ENCODE data around the gene ZDHHC11B. TPM values are rescaled to one million over a fixed set of nuclear protein-coding genes. Genes with fewer than 3 reads are reported as not detected.
"Not testable (repeated sequence)": the region's sequence is repeated elsewhere in the genome, so short reads cannot be mapped to it uniquely, and the experiment has no call there.

ZDHHC11B gene
- total RNA-seq, 1 experiment from 2014 or later = 0.40 TPM

DNA sequence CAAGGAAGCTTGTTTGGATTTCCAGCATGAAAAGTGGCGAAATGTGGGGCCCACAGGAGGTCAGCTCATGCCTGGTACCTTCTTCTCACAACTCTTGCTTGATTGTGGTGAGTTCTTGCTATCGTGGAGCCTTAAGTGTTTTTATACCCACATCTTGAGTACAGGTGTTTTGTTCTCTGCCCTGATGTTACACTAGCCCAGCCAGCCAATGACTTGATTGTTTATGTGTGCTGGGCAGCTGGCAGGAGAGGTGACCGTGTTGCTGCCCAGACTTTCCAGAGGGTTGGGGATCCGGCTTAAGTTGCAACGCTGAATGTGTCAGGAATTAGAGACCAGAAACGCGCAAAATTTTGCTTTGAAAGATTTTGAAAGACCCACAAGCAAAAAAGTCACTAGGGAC is 67.4 kb downstream of the ZDHHC11B start:
- no peak overlapping the region for H3K4me3 ChIP-seq (ENCODE audit: low read length)
- no peaks in the 10 kb centered on the region for H3K36me3 ChIP-seq (ENCODE audit: low read depth, low read length)
- BruUV-seq (replicated peaks) = no TSS peak
- H3F3A ChIP-seq (ENCODE audit: low read length, unreplicated experiment) = no peaks in the 10 kb centered on the region
- CTCF ChIA-PET = interaction anchor here (0.6 kb wide), 1 partner anchor 303 kb away, joined by 3 read pairs; no protein-coding TSS in a partner anchor
- no peaks in the 10 kb centered on the region for H4K20me1 ChIP-seq (ENCODE audit: low read length)
- ATAC-seq = no peak
- no peaks in the 10 kb centered on the region for H3K79me2 ChIP-seq (ENCODE audit: low read length)
- no peak overlapping the region for H3K4me2 ChIP-seq (ENCODE audit: low read length)
- intact Hi-C loops (cut with micrococcal nuclease) = no loop called here
- DNase-seq = no peak
- TF ChIP-seq, protein P1, sequence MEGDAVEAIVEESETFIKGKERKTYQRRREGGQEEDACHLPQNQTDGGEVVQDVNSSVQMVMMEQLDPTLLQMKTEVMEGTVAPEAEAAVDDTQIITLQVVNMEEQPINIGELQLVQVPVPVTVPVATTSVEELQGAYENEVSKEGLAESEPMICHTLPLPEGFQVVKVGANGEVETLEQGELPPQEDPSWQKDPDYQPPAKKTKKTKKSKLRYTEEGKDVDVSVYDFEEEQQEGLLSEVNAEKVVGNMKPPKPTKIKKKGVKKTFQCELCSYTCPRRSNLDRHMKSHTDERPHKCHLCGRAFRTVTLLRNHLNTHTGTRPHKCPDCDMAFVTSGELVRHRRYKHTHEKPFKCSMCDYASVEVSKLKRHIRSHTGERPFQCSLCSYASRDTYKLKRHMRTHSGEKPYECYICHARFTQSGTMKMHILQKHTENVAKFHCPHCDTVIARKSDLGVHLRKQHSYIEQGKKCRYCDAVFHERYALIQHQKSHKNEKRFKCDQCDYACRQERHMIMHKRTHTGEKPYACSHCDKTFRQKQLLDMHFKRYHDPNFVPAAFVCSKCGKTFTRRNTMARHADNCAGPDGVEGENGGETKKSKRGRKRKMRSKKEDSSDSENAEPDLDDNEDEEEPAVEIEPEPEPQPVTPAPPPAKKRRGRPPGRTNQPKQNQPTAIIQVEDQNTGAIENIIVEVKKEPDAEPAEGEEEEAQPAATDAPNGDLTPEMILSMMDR (conservative IDR thresholded peaks at IDR 0.05; ENCODE audit: low read depth, low read length) = no peak
- TF ChIP-seq EZH2phosphoT487 (IDR thresholded peaks at IDR 0.05; ENCODE audit: borderline replicate concordance, low read length) (no peak), EZH2 (IDR thresholded peaks at IDR 0.05; ENCODE audit: low read length, unreplicated experiment) (no peak)
- POLR2A ChIA-PET (ENCODE audit: unreplicated experiment) = no interaction called here
- H3K4me1 ChIP-seq (ENCODE audit: insufficient read depth, low read length) = no peaks in the 10 kb centered on the region
- no peaks in the 10 kb centered on the region for H3K9me3 ChIP-seq (ENCODE audit: low read length)
- H2AFZ ChIP-seq (ENCODE audit: low read length) = no peak overlapping the region
- no peaks in the 10 kb centered on the region for H3K9me2 ChIP-seq (replicated peaks; ENCODE audit: low read length)
- no peak overlapping the region for H3K27ac ChIP-seq (ENCODE audit: low read length)
- H3K9ac ChIP-seq (ENCODE audit: low read length) = no peak overlapping the region
- H3K27me3 ChIP-seq (ENCODE audit: low read length) = no peaks in the 10 kb centered on the region

DNA sequence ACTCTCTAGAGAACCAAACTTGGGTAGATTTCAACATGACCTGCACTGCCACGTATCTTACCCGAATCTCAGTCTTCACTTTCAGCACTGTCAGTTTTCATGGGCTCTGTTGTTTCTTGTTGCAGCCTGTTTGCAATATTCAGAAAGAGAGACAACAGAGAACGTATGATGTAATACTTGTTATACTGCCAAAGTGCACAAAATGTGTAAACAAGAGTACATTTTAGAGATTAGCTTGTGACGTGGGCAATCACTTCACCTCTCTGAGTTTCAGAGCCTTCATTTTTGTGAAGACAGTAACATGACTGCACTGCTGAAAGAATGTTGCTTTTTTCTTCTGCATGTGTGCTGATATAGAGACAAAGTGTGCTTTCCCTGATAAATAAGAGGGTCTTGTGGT is 67.8 kb downstream of the ZDHHC11B start:
- POLR2A ChIA-PET (ENCODE audit: unreplicated experiment); H3K9me3 ChIP-seq (ENCODE audit: low read length); H3K4me3 ChIP-seq (ENCODE audit: low read length); H3K4me2 ChIP-seq (ENCODE audit: low read length); H3K9ac ChIP-seq (ENCODE audit: low read length); H3K9me2 ChIP-seq (replicated peaks; ENCODE audit: low read length); intact Hi-C loops (cut with micrococcal nuclease); H3F3A ChIP-seq (ENCODE audit: low read length, unreplicated experiment); ATAC-seq; H3K4me1 ChIP-seq (ENCODE audit: insufficient read depth, low read length); H3K36me3 ChIP-seq (ENCODE audit: low read depth, low read length); H2AFZ ChIP-seq (ENCODE audit: low read length); H3K27me3 ChIP-seq (ENCODE audit: low read length); H4K20me1 ChIP-seq (ENCODE audit: low read length); BruUV-seq (replicated peaks); H3K79me2 ChIP-seq (ENCODE audit: low read length); DNase-seq; H3K27ac ChIP-seq (ENCODE audit: low read length): not testable (repeated sequence)
- CTCF ChIA-PET = interaction anchor here (0.6 kb wide), 1 partner anchor 303 kb away, joined by 3 read pairs; no protein-coding TSS in a partner anchor

DNA sequence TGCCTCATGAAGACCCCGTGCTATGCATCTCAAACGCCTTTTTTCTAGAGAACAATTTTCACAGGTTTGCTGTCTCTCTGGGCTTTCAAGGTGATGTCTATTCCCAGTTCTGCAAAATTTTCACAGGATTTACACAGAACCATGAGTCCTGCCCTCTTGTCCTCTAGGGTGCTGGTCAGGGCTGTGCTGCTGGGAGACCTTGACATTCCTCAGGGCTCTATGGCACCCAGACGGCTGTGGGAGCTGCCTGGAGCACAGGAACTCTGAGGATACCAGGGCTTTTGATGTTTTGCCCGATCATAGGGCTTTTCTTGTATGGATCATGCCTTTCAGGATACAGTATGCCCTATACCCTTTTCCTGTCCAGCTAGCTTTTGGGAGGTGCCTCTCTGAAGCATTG is 68.9 kb downstream of the ZDHHC11B start:
- CTCF ChIA-PET; H3K4me2 ChIP-seq (ENCODE audit: low read length); DNase-seq; H3K9me3 ChIP-seq (ENCODE audit: low read length); H3K4me1 ChIP-seq (ENCODE audit: insufficient read depth, low read length); H3K4me3 ChIP-seq (ENCODE audit: low read length); H3F3A ChIP-seq (ENCODE audit: low read length, unreplicated experiment); H3K36me3 ChIP-seq (ENCODE audit: low read depth, low read length); H2AFZ ChIP-seq (ENCODE audit: low read length); H3K27ac ChIP-seq (ENCODE audit: low read length); ATAC-seq; BruUV-seq (replicated peaks); POLR2A ChIA-PET (ENCODE audit: unreplicated experiment); H3K9ac ChIP-seq (ENCODE audit: low read length); H3K9me2 ChIP-seq (replicated peaks; ENCODE audit: low read length); intact Hi-C loops (cut with micrococcal nuclease); H3K79me2 ChIP-seq (ENCODE audit: low read length); H3K27me3 ChIP-seq (ENCODE audit: low read length); H4K20me1 ChIP-seq (ENCODE audit: low read length): not testable (repeated sequence)

DNA sequence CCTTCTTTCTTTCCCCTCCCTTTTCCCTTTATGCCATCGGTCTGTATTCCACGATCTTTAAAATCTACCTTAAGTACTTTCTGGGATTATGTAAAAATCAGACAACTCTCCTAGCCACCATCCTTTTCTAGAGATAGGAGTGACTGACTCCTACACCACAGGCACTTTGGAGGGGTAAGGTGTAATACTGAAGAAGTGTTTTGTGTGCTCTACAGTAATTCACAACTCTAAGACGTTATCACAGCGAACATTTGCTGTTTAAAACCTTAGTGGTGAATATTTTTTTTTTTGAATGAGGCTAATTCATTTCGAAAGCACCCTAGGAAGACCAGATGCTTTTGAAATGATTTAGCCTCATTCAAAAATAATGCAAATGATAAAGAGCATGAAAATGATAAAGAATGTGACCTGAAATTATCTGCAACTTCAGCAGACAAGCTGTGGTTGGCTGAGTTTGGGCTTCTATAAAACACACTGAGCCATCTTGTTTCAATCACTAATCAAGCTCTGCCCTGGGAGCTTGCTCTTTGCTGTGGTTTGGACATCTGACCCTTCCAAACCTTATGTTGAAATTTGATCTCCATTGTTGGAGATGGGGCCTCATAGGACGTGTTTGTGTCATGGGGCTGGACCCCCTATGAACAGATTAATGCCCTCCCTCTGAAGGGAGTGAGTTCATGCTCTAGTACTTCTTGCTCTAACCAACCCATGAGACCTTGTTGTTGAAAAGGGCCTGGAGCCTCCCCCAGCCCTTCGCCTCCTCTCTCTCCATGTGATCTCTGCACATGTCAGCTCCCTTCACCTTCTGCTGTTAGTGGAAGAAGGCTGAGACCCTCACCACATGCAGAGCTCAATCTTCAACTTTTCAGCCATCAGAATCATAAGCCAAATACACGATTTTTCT is 70.1 kb downstream of the ZDHHC11B start:
- H3K4me3 ChIP-seq (ENCODE audit: low read length); ATAC-seq; CTCF ChIA-PET; H3K36me3 ChIP-seq (ENCODE audit: low read depth, low read length); H3K27me3 ChIP-seq (ENCODE audit: low read length); H3K79me2 ChIP-seq (ENCODE audit: low read length); H3K9me3 ChIP-seq (ENCODE audit: low read length); H4K20me1 ChIP-seq (ENCODE audit: low read length); BruUV-seq (replicated peaks); H3K9me2 ChIP-seq (replicated peaks; ENCODE audit: low read length); H3K4me1 ChIP-seq (ENCODE audit: insufficient read depth, low read length); H3K9ac ChIP-seq (ENCODE audit: low read length); H3K27ac ChIP-seq (ENCODE audit: low read length); POLR2A ChIA-PET (ENCODE audit: unreplicated experiment); H2AFZ ChIP-seq (ENCODE audit: low read length); H3F3A ChIP-seq (ENCODE audit: low read length, unreplicated experiment); intact Hi-C loops (cut with micrococcal nuclease); H3K4me2 ChIP-seq (ENCODE audit: low read length); DNase-seq: not testable (repeated sequence)

DNA sequence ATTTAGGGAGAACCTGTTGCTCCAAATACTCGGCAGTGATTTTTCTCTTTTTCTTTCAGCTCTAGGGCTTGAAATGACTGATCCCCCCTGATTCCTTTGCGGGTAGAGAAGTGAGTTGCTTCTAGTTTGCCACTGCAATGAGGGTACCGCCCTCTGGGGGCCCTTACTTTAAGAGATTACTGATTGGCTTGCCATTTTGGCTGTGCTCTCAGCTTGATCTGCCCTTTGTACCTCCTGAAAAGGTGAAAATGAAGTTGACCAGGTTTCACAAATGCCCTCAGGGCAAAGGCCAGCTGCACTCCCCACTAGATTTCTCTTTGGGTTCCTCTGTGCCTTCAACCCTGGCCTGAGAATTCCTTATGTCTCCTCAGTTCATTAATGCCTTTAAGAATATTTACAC is 70.8 kb downstream of the ZDHHC11B start:
- ATAC-seq; H4K20me1 ChIP-seq (ENCODE audit: low read length); H3K27ac ChIP-seq (ENCODE audit: low read length); intact Hi-C loops (cut with micrococcal nuclease); H3K79me2 ChIP-seq (ENCODE audit: low read length); H3K4me1 ChIP-seq (ENCODE audit: insufficient read depth, low read length); H3K9me2 ChIP-seq (replicated peaks; ENCODE audit: low read length); H3K27me3 ChIP-seq (ENCODE audit: low read length); H3K9ac ChIP-seq (ENCODE audit: low read length); POLR2A ChIA-PET (ENCODE audit: unreplicated experiment); H3K4me2 ChIP-seq (ENCODE audit: low read length); CTCF ChIA-PET; H3K36me3 ChIP-seq (ENCODE audit: low read depth, low read length); H2AFZ ChIP-seq (ENCODE audit: low read length); BruUV-seq (replicated peaks); DNase-seq; H3K9me3 ChIP-seq (ENCODE audit: low read length); H3F3A ChIP-seq (ENCODE audit: low read length, unreplicated experiment); H3K4me3 ChIP-seq (ENCODE audit: low read length): not testable (repeated sequence)
